GM13977 (cell line): ENCODE results near the gene CYP24A1.

Experiments
- DNase-seq: peaks from one replicate; pipeline ENCODE4 v3.0.0; 2012; ENCODE audit warnings: low spot score
- in situ Hi-C: fragments of 300-500 bp; cut with MboI; formaldehyde crosslinking; loops from one replicate; pipeline ENCODE4 v1.12.0; 2022; ENCODE audit warnings: low sequenced_read_pairs, low pct_unique_long_range_greater_than_20kb, mixed read lengths, inconsistent platforms; ENCODE audit not compliant: unreplicated experiment
- TF ChIP-seq, protein P1 (sequence below): IDR thresholded peaks from 2 replicates; pipeline ENCODE4 v1.5.1; 2012; ENCODE audit warnings: mild to moderate bottlenecking, control low read depth; ENCODE audit not compliant: insufficient read depth; ENCODE audit errors: extremely low read depth, missing control alignments

CYP24A1 gene

DNA sequence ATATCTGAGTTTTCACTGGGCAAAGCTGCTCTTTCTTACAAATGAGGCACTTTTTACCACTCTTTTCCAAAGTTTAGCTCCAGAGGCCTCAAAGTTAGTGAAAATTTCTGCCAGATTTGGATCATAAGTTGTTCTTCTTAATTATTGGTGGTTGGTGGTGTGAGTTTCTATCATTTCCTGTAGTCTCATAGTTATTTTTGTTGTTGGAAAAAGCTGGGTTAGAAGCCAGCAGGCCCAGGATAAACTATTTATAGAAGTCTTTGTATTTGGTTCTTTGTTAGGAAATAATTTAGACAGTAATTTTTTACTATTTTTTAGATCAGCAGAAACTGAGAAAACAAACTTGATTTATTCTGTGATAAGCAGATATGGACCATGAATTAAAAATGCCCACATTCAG is 44.7 kb upstream of the CYP24A1 start:
- TF ChIP-seq, protein P1, sequence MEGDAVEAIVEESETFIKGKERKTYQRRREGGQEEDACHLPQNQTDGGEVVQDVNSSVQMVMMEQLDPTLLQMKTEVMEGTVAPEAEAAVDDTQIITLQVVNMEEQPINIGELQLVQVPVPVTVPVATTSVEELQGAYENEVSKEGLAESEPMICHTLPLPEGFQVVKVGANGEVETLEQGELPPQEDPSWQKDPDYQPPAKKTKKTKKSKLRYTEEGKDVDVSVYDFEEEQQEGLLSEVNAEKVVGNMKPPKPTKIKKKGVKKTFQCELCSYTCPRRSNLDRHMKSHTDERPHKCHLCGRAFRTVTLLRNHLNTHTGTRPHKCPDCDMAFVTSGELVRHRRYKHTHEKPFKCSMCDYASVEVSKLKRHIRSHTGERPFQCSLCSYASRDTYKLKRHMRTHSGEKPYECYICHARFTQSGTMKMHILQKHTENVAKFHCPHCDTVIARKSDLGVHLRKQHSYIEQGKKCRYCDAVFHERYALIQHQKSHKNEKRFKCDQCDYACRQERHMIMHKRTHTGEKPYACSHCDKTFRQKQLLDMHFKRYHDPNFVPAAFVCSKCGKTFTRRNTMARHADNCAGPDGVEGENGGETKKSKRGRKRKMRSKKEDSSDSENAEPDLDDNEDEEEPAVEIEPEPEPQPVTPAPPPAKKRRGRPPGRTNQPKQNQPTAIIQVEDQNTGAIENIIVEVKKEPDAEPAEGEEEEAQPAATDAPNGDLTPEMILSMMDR: no peak
- in situ Hi-C loops: no loop called here
- no peak for DNase-seq

DNA sequence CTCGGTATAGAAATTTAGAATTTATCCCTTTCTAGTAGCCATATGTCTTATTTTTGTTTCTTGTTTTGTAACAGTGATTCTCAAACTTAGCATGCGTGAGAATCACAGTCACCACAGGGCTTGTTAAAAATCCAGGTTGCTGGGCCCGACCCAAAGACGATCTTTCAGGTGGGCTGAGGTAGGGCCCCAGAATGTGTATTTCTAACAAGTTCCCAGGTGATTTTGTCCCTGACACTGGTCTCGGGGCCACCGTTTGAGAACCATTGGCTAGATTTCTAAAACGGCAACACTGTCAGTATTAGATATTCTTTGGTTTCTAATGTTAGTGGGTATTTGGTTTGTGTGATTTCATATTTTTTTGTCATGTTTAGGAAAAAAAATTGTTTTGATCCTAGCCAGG is 44.0 kb upstream of the CYP24A1 start:
- no peak for DNase-seq
- in situ Hi-C loops: no loop called here
- TF ChIP-seq, protein P1: no peak

DNA sequence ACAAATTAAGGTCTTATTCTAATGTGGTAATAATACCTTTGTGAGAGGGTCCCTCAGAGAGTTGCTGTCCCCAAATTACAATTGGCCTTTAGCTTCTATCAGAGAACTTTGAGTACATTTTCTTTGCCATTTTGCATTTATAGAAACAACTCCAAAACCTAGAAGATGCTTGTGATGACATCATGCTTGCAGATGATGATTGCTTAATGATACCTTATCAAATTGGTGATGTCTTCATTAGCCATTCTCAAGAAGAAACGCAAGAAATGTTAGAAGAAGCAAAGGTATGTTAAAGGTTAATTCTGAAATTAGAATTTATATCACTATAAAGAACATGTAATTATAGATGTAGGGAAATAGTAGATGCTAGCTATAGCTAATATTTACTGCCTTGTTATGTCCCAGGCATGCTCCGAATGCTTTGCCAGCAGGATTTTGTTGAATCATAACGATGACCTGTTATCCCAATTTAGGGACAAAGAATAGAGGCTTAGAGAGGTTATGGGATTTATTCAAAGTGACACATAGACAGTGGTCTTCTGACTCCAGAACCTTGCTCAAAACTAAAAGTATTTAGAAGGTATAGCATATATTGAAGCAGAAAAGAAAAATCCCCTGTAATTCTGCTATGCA is 41.5 kb upstream of the CYP24A1 start:
- TF ChIP-seq, protein P1: no peak
- DNase-seq: no peak
- in situ Hi-C loops: no loop called here

DNA sequence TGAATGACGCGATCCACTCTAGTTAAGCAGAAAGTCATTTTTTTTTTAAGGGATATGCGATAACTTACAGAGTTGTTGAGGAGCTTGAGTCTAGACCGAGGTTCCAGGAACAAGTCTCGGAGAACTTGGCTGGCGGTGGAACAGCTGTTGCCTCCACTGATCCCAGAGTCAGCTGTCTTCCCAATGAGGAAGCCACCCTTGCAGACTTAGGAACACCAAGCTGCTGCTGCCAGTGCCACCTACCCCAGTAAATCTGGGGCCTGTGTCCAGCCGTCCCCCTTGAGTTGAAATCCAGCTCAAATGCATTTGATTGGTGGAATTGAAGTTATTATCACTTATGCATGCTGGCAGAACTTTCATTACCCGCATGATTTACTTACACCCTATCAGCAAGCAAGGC is 40.8 kb upstream of the CYP24A1 start:
- in situ Hi-C loops: no loop called here
- TF ChIP-seq, protein P1: no peak
- no peak for DNase-seq

DNA sequence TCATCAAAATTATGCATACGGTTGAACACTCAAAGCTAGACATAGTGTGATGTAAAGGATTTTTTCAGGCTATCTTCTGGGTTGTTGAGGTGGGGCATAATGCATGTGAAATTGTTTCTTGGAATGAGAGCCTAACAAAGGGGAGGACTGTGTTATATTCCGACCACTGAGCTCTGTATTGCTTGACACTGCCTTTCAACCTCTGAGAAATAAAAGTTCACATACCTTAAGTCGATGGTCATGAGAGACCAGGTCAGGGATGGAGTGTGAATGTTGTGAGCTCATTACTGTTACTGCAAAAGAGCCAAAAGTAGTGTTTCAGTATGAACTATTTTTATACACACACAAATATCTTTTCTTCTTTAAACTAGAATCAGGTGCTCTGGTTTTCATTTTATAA is 39.1 kb upstream of the CYP24A1 start:
- in situ Hi-C loops: no loop called here
- TF ChIP-seq, protein P1: no peak

DNA sequence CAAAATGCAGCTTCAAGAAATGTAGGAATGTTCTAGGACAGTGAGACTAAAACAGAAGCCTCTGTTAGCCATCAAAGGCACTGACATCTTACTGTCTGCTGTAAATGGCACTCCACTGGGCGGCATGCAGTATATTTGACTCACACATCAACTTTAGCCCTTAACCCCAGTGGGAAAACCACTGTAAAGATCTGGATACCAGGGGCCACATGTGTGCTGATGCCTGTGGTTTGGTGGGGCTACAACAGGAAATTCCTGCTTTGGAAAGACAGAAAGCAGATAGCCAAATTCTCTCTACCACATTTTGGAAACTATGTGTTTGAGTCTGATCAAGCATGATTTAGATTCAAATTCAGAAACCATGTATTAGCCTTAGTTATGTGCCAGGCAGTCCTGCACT is 38.4 kb upstream of the CYP24A1 start:
- in situ Hi-C loops: no loop called here
- TF ChIP-seq, protein P1: no peak
- no peak for DNase-seq

More for the DNA sequence above, 39.1 kb upstream of the CYP24A1 start:
- no peak for DNase-seq
